GM12892 (cell line): ENCODE results near the gene FOXL1.

Source experiments
- POLR2AphosphoS5 ChIP-seq: IDR thresholded peaks from 2 replicates; pipeline ENCODE4 v1.6.1; 2011; ENCODE audit warnings: low read depth, low read length, control low read depth
- TAF1 ChIP-seq: IDR thresholded peaks from 2 replicates; pipeline ENCODE4 v1.6.1; 2011; ENCODE audit warnings: low read depth, mild to moderate bottlenecking, control low read depth, low read length, borderline replicate concordance

DNA sequence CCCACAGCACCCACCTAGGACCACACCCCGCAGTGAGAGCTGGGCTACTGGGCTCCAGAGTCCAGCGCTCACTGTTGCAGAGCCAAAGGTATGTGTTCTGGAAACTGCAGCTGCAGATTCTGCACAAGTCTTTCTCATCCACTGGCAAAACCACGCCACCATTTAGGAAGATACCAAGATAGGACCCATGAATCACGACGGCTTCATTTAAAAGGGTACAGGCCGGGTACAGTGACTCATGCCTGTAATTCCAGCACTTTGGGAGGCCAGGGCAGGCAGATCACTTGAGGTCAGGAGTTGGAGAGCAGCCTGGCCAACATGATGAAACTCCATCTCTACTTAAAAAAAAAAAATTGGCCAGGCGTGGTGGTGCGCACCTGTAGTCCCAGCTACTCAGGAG is 49.2 kb upstream of the FOXL1 start:
- TF ChIP-seq TAF1 (no peak), POLR2AphosphoS5 (no peak)
